Esophagus squamous epithelium (tissue), 4 donors: Measurements from ENCODE around the gene SERP2.

Experiments used
- CTCF ChIP-seq, 6 experiments: fragments of 450-650 bp in 4 of 6; fragments of 200-600 bp in 2 of 6; sonication (generic) in 2 of 6; IDR thresholded peaks; one replicate each; pipeline ENCODE4 v1.5.1; 2016 to 2019; ENCODE audit warnings: antibody characterized with exemption in 6 of 6, mild to moderate bottlenecking in 4 of 6, moderate library complexity in 4 of 6
- POLR2A ChIP-seq, 4 donors: fragments of 450-650 bp; IDR thresholded peaks; one replicate each; pipeline ENCODE4 v1.6.1; 2017; ENCODE audit warnings: antibody characterized with exemption in 4 of 4, mild to moderate bottlenecking in 4 of 4, moderate library complexity in 3 of 4

- no peak for TF ChIP-seq CTCF (IDR thresholded peaks at IDR 0.05)
- TF ChIP-seq POLR2A (IDR thresholded peaks at IDR 0.05) = no peak
Measured at GRCh38 chr13:44414716-44415115, 41.1 kb downstream of the SERP2 start.
